Panc1 (cell line): ENCODE measurements around the gene AMOTL1.

Experiments used
- POLR2AphosphoS5 ChIP-seq: IDR thresholded peaks from 2 replicates; pipeline ENCODE4 v1.6.1; 2012; ENCODE audit warnings: mild to moderate bottlenecking, low read depth, low read length, moderate library complexity
- TCF7L2 ChIP-seq: IDR thresholded peaks from 2 replicates; pipeline ENCODE4 v1.6.1; 2011; ENCODE audit warnings: mild to moderate bottlenecking, low read depth, low read length, inconsistent platforms
- TF ChIP-seq, protein P1 (sequence below): fragments of 450-650 bp; IDR thresholded peaks from 2 replicates; pipeline ENCODE4 v1.5.1; 2017; ENCODE audit warnings: mild to moderate bottlenecking
- TF ChIP-seq, protein P2 (sequence below), 2 experiments: IDR thresholded peaks; 2 replicates each; pipeline ENCODE4 v1.6.1; 2011 to 2012; ENCODE audit warnings: low read depth in 2 of 2, control low read depth in 1 of 2, low read length in 1 of 2, mild to moderate bottlenecking in 1 of 2, moderate library complexity in 1 of 2; ENCODE audit not compliant: insufficient read depth in 1 of 2

DNA sequence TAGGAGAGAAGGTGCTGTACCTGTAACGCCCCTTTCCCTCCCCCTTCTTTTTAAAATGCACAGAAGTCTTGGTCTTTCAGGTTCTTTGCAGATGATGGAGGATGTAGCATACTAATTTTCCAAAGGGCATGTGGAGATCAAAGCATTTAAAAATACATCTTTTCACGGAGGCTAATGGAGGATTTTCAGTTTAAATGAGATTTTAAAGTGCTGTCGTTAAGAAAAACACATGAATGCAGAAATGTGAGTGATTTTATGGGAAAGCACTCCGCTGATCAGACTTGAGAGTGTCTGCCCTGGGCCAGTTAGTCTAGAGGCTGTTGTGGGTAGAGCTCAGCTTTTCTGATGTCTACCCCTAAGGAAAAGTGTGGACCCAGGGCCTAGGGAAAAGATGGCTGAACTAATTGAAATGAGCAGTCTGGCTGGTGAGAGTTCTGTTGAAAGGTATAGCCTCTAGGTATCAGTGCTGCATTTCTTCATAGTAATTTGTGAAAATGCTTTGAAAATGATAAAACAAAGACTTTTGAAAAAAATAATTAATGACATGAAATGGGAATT is 2.5 kb downstream of the AMOTL1 start:
- TF ChIP-seq, protein P1, sequence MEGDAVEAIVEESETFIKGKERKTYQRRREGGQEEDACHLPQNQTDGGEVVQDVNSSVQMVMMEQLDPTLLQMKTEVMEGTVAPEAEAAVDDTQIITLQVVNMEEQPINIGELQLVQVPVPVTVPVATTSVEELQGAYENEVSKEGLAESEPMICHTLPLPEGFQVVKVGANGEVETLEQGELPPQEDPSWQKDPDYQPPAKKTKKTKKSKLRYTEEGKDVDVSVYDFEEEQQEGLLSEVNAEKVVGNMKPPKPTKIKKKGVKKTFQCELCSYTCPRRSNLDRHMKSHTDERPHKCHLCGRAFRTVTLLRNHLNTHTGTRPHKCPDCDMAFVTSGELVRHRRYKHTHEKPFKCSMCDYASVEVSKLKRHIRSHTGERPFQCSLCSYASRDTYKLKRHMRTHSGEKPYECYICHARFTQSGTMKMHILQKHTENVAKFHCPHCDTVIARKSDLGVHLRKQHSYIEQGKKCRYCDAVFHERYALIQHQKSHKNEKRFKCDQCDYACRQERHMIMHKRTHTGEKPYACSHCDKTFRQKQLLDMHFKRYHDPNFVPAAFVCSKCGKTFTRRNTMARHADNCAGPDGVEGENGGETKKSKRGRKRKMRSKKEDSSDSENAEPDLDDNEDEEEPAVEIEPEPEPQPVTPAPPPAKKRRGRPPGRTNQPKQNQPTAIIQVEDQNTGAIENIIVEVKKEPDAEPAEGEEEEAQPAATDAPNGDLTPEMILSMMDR = no peak
- TF ChIP-seq, protein P2, sequence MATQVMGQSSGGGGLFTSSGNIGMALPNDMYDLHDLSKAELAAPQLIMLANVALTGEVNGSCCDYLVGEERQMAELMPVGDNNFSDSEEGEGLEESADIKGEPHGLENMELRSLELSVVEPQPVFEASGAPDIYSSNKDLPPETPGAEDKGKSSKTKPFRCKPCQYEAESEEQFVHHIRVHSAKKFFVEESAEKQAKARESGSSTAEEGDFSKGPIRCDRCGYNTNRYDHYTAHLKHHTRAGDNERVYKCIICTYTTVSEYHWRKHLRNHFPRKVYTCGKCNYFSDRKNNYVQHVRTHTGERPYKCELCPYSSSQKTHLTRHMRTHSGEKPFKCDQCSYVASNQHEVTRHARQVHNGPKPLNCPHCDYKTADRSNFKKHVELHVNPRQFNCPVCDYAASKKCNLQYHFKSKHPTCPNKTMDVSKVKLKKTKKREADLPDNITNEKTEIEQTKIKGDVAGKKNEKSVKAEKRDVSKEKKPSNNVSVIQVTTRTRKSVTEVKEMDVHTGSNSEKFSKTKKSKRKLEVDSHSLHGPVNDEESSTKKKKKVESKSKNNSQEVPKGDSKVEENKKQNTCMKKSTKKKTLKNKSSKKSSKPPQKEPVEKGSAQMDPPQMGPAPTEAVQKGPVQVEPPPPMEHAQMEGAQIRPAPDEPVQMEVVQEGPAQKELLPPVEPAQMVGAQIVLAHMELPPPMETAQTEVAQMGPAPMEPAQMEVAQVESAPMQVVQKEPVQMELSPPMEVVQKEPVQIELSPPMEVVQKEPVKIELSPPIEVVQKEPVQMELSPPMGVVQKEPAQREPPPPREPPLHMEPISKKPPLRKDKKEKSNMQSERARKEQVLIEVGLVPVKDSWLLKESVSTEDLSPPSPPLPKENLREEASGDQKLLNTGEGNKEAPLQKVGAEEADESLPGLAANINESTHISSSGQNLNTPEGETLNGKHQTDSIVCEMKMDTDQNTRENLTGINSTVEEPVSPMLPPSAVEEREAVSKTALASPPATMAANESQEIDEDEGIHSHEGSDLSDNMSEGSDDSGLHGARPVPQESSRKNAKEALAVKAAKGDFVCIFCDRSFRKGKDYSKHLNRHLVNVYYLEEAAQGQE (IDR thresholded peaks at IDR 0.05; ENCODE audit: insufficient read depth in 1 of 2, low read depth in 2 of 2, low read length in 1 of 2) = no peak
- TF ChIP-seq POLR2AphosphoS5 (no peak), TCF7L2 (no peak)
